ENCODE measurements around the gene IGFBP5. TPM values are rescaled to one million over a fixed set of nuclear protein-coding genes. Genes with fewer than 3 reads are reported as not detected.

Gene IGFBP5
- total RNA-seq, 4 donors from 2014 or later: 146 to 263 (median 190) TPM

DNA sequence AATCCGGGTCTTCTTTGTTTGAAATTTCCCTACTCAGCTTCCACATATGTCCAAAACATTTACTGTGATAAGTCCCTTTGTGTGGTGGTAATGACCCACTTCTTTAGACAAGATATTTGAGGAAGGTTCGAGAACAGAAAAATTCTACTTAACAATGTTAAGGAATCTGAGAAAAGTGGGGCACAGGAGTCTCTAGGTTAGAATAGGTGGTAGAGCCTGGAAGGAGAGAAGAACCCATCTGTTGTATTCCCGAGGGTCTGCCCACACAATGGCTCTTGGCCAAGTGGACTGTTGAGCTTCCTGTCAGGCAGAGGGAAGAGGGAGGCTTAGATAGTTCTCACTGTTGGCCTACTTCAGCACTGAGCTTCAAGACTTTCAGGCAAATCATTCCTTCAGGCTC, 57.9 kb downstream of the IGFBP5 start:
- peak overlapping the region; percentile 64 to 79 (median 72) for H3K27ac ChIP-seq
- peaks cover 63% of the 10 kb centered on the region for H3K27me3 ChIP-seq
- H3K9me3 ChIP-seq: no peaks in the 10 kb centered on the region
- in situ Hi-C loops (cut with MboI; ENCODE audit: low pct_ligation_motif_present in 1 of 4, low pct_unique_long_range_greater_than_20kb in 1 of 4, low sequenced_read_pairs in 3 of 4) (no loop called here), intact Hi-C loops (cut with DNase I; ENCODE audit: low total_unique reads) (no loop called here)
- H3K4me1 ChIP-seq: peaks cover 0 to 43% (median 33%) of the 10 kb centered on the region in 4 donors
- 40 to 49% methylated on average over 2 to 3 of the region's 3 CpGs for WGBS, 2 donors (ENCODE audit: low coverage in 1 of 2)
- no peaks in the 10 kb centered on the region for H3K36me3 ChIP-seq
- no peak overlapping the region for H3K4me3 ChIP-seq
- no peak for DNase-seq
- TF ChIP-seq, protein P1, sequence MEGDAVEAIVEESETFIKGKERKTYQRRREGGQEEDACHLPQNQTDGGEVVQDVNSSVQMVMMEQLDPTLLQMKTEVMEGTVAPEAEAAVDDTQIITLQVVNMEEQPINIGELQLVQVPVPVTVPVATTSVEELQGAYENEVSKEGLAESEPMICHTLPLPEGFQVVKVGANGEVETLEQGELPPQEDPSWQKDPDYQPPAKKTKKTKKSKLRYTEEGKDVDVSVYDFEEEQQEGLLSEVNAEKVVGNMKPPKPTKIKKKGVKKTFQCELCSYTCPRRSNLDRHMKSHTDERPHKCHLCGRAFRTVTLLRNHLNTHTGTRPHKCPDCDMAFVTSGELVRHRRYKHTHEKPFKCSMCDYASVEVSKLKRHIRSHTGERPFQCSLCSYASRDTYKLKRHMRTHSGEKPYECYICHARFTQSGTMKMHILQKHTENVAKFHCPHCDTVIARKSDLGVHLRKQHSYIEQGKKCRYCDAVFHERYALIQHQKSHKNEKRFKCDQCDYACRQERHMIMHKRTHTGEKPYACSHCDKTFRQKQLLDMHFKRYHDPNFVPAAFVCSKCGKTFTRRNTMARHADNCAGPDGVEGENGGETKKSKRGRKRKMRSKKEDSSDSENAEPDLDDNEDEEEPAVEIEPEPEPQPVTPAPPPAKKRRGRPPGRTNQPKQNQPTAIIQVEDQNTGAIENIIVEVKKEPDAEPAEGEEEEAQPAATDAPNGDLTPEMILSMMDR (IDR thresholded peaks at IDR 0.05): no peak
- TF ChIP-seq POLR2A (IDR thresholded peaks at IDR 0.05) (no peak), EP300 (IDR thresholded peaks at IDR 0.05; ENCODE audit: low read depth) (no peak), POLR2AphosphoS5 (IDR thresholded peaks at IDR 0.05) (no peak)

- no peak overlapping the region for H3K4me3 ChIP-seq
Observed at GRCh38 chr2:216636551-216637450, 58.5 kb downstream of the IGFBP5 start.

DNA sequence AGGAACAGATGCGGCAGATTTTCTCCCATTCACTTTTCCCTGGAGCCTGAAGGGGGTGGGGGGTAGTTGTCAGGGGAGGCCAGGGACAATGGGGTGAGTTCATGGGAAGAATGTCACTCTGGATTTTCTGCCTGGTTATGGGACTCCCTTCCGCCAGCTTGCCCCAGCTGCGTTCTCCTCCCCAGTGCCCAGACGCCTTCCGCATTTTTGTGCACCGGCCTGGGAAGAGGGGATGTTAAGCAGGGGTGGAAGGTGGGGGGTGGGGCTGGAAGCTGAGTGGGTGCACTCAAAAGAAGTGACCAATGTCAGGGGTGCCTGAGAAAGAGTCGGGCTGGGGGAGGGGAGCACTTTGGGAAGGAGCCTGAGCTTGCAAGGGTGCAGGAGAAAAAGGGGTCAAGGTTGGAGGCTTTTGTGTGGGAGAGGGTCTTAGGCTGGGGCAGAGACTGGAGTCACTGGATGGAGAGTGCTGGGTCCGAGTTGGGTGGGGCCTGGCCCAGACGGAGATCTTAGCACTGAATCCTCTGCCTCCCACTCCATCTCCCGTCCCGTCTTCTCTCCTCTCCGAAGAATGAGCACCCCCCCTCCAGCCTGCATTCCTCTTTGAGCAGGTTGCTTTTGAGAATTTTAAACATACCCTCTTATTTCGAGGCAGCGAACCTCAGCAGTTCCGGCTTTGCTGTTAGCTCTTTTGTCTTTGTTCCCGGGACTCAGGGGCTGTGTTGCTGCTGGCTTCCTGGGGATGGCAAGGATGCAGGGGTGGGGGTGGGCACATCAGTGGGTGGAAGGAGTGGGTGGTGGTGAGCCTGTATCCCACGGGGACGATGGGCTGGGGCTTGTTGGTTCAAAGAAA, 59.4 kb downstream of the IGFBP5 start:
- TF ChIP-seq, protein P1 (IDR thresholded peaks at IDR 0.05): no peak
- TF ChIP-seq EP300 (IDR thresholded peaks at IDR 0.05; ENCODE audit: low read depth) (no peak), POLR2AphosphoS5 (IDR thresholded peaks at IDR 0.05) (no peak), POLR2A (IDR thresholded peaks at IDR 0.05) (no peak)
- Histone ChIP-seq H3K9me3 (no peaks in the 10 kb centered on the region), H3K27me3 (peaks cover 71% of the 10 kb centered on the region), H3K27ac (peak overlapping the region; percentile 64 to 79 (median 74)), H3K4me3 (no peak overlapping the region), H3K36me3 (no peaks in the 10 kb centered on the region), H3K4me1 (peaks cover 0 to 43% (median 33%) of the 10 kb centered on the region in 4 donors)
- DNase-seq: peak; percentile 10
- WGBS, 2 donors (ENCODE audit: low coverage in 1 of 2): 56 to 60% methylated on average over 3 to 18 of the region's 18 CpGs
- intact Hi-C loops (cut with DNase I; ENCODE audit: low total_unique reads): no loop called here
- in situ Hi-C loops (cut with MboI; ENCODE audit: low pct_ligation_motif_present in 1 of 4, low pct_unique_long_range_greater_than_20kb in 1 of 4, low sequenced_read_pairs in 3 of 4): no loop called here

More at GRCh38 chr2:216636551-216637450, 58.5 kb downstream of the IGFBP5 start:
- Histone ChIP-seq H3K27me3 (peaks cover 70% of the 10 kb centered on the region), H3K36me3 (no peaks in the 10 kb centered on the region), H3K9me3 (no peaks in the 10 kb centered on the region), H3K27ac (peak overlapping the region; percentile 64 to 79 (median 74)), H3K4me1 (peaks cover 0 to 43% (median 33%) of the 10 kb centered on the region in 4 donors)
- 22 to 37% methylated on average over 12 to 29 of the region's 29 CpGs for WGBS, 2 donors (ENCODE audit: low coverage in 1 of 2)
- intact Hi-C loops (cut with DNase I; ENCODE audit: low total_unique reads) (no loop called here), in situ Hi-C loops (cut with MboI; ENCODE audit: low pct_ligation_motif_present in 1 of 4, low pct_unique_long_range_greater_than_20kb in 1 of 4, low sequenced_read_pairs in 3 of 4) (no loop called here)
- TF ChIP-seq POLR2A (IDR thresholded peaks at IDR 0.05) (no peak), EP300 (IDR thresholded peaks at IDR 0.05; ENCODE audit: low read depth) (peak; percentile 23), POLR2AphosphoS5 (IDR thresholded peaks at IDR 0.05) (peak; percentile 36 to 61 (median 53))
- TF ChIP-seq, protein P1 (IDR thresholded peaks at IDR 0.05): no peak
- DNase-seq: peak; percentile 90

GRCh38 chr2:216635171-216635570, 60.2 kb downstream of the IGFBP5 start:
- in situ Hi-C loops (cut with MboI; ENCODE audit: low pct_ligation_motif_present in 1 of 4, low pct_unique_long_range_greater_than_20kb in 1 of 4, low sequenced_read_pairs in 3 of 4): no loop called here

More at GRCh38 chr2:216635171-216635570, 60.2 kb downstream of the IGFBP5 start:
- H3K9me3 ChIP-seq: no peaks in the 10 kb centered on the region
- TF ChIP-seq EP300 (IDR thresholded peaks at IDR 0.05; ENCODE audit: low read depth) (no peak), POLR2AphosphoS5 (IDR thresholded peaks at IDR 0.05) (no peak), POLR2A (IDR thresholded peaks at IDR 0.05) (no peak)
- TF ChIP-seq, protein P1 (IDR thresholded peaks at IDR 0.05): no peak
- H3K4me1 ChIP-seq: peaks cover 0 to 43% (median 33%) of the 10 kb centered on the region in 4 donors
- DNase-seq: no peak
- no peaks in the 10 kb centered on the region for H3K36me3 ChIP-seq
- peak overlapping the region in 3 of 4 donors; percentile 16 to 79 (median 78) for H3K27ac ChIP-seq
- H3K4me3 ChIP-seq: peak overlapping the region in 3 of 4 donors; percentile 54 to 65 (median 60)
- intact Hi-C loops (cut with DNase I; ENCODE audit: low total_unique reads): no loop called here
- peaks cover 71% of the 10 kb centered on the region for H3K27me3 ChIP-seq
- WGBS, 2 donors (ENCODE audit: low coverage in 1 of 2): 27 to 30% methylated on average over 7 of the region's 7 CpGs

Measured in transverse colon (tissue), 4 donors.